ENCODE data around the gene TXLNA. TPM values are rescaled to one million over a fixed set of nuclear protein-coding genes. Genes with fewer than 3 reads are reported as not detected.

Gene TXLNA
- polyA plus RNA-seq, 1 experiment: 49.3 TPM

GRCh38 chr1:32192220-32192948 lies 12.9 kb downstream of the TXLNA start:
- TF ChIP-seq, protein P1, sequence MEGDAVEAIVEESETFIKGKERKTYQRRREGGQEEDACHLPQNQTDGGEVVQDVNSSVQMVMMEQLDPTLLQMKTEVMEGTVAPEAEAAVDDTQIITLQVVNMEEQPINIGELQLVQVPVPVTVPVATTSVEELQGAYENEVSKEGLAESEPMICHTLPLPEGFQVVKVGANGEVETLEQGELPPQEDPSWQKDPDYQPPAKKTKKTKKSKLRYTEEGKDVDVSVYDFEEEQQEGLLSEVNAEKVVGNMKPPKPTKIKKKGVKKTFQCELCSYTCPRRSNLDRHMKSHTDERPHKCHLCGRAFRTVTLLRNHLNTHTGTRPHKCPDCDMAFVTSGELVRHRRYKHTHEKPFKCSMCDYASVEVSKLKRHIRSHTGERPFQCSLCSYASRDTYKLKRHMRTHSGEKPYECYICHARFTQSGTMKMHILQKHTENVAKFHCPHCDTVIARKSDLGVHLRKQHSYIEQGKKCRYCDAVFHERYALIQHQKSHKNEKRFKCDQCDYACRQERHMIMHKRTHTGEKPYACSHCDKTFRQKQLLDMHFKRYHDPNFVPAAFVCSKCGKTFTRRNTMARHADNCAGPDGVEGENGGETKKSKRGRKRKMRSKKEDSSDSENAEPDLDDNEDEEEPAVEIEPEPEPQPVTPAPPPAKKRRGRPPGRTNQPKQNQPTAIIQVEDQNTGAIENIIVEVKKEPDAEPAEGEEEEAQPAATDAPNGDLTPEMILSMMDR (IDR thresholded peaks at IDR 0.05; ENCODE audit: low read depth, low read length): no peak
- POLR2A ChIA-PET: interaction anchor here (0.6 to 1.1 kb wide), 3 partner anchors 9 to 127 kb away, joined by 3 read pairs; no protein-coding TSS in a partner anchor

GRCh38 chr1:32194984-32195383 lies 15.5 kb downstream of the TXLNA start:
- Histone ChIP-seq H3K27me3 (ENCODE audit: control insufficient read depth, insufficient read depth, low read length) (no peaks in the 10 kb centered on the region), H3K27ac (ENCODE audit: low read depth, low read length) (no peak overlapping the region), H3K4me3 (ENCODE audit: low read depth, low read length) (no peak overlapping the region), H3K9me3 (ENCODE audit: control insufficient read depth, insufficient read depth, low read length) (no peaks in the 10 kb centered on the region)
- ChIA-PET CTCF (interaction anchor here (1.1 kb wide), 1 partner anchor 20 kb away, joined by 3 read pairs; no protein-coding TSS in a partner anchor), POLR2A (interaction anchor here (0.6 kb wide), 1 partner anchor 80 kb away, joined by 4 read pairs; no protein-coding TSS in a partner anchor)
- no peak for DNase-seq (ENCODE audit: low read depth, low spot score)
- TF ChIP-seq, protein P1 (IDR thresholded peaks at IDR 0.05; ENCODE audit: low read depth, low read length): no peak

More at GRCh38 chr1:32192220-32192948, 12.9 kb downstream of the TXLNA start:
- H3K9me3 ChIP-seq (ENCODE audit: control insufficient read depth, insufficient read depth, low read length): no peaks in the 10 kb centered on the region
- H3K27ac ChIP-seq (ENCODE audit: low read depth, low read length): no peak overlapping the region
- CTCF ChIA-PET: no interaction called here
- no peak for DNase-seq (ENCODE audit: low read depth, low spot score)
- no peak overlapping the region for H3K4me3 ChIP-seq (ENCODE audit: low read depth, low read length)
- no peaks in the 10 kb centered on the region for H3K27me3 ChIP-seq (ENCODE audit: control insufficient read depth, insufficient read depth, low read length)

DNA sequence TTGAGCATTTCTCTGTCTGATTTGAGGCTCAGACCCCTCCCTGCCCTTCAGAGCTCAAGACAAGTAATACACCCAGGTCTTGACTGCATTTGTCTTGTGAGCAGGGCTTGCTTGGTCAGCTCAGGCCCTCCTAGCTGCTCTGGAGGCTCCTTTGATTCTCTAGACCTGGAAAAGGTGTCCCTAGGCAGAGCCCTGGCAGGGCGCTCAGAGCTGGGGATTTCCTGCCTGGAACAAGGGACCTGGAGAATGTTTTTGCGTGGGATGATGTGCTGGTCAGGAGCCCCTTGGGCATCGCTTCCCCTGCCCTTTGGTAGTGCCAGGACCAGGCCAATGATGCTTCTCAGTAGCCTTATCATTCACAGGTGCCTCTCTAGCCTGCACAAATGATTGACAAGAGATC lies 16.1 kb downstream of the TXLNA start:
- POLR2A ChIA-PET: interaction anchor here (0.6 to 0.7 kb wide), 2 partner anchors 81 to 84 kb away, joined by 4 to 6 read pairs; no protein-coding TSS in a partner anchor
- DNase-seq (ENCODE audit: low read depth, low spot score): no peak
- Histone ChIP-seq H3K27me3 (ENCODE audit: control insufficient read depth, insufficient read depth, low read length) (no peaks in the 10 kb centered on the region), H3K9me3 (ENCODE audit: control insufficient read depth, insufficient read depth, low read length) (no peaks in the 10 kb centered on the region), H3K4me3 (ENCODE audit: low read depth, low read length) (no peak overlapping the region), H3K27ac (ENCODE audit: low read depth, low read length) (no peak overlapping the region)
- CTCF ChIA-PET: interaction anchor here (1.1 kb wide), 1 partner anchor 20 kb away, joined by 3 read pairs; no protein-coding TSS in a partner anchor
- TF ChIP-seq, protein P1 (IDR thresholded peaks at IDR 0.05; ENCODE audit: low read depth, low read length): no peak

- Histone ChIP-seq H3K27me3 (ENCODE audit: control insufficient read depth, insufficient read depth, low read length) (no peaks in the 10 kb centered on the region), H3K27ac (ENCODE audit: low read depth, low read length) (no peak overlapping the region), H3K9me3 (ENCODE audit: control insufficient read depth, insufficient read depth, low read length) (no peaks in the 10 kb centered on the region), H3K4me3 (ENCODE audit: low read depth, low read length) (no peak overlapping the region)
- DNase-seq (ENCODE audit: low read depth, low spot score): no peak
- TF ChIP-seq, protein P1 (IDR thresholded peaks at IDR 0.05; ENCODE audit: low read depth, low read length): no peak
- POLR2A ChIA-PET: interaction anchor here (0.7 to 2.2 kb wide), 3 partner anchors 10 to 85 kb away, joined by 6 to 9 read pairs (median 7); no protein-coding TSS in a partner anchor
- CTCF ChIA-PET: interaction anchor here (1.1 kb wide), 1 partner anchor 19 kb away, joined by 3 read pairs; no protein-coding TSS in a partner anchor
Measured at GRCh38 chr1:32195972-32196823, 16.7 kb downstream of the TXLNA start.

Measured in AG04450 (cell line).